ENCODE results near the gene BAHCC1. TPM values are rescaled to one million over a fixed set of nuclear protein-coding genes. Genes with fewer than 3 reads are reported as not detected.

Gene BAHCC1
- total RNA-seq, 2 donors from 2014 or later = 5.8 to 12.7 TPM

DNA sequence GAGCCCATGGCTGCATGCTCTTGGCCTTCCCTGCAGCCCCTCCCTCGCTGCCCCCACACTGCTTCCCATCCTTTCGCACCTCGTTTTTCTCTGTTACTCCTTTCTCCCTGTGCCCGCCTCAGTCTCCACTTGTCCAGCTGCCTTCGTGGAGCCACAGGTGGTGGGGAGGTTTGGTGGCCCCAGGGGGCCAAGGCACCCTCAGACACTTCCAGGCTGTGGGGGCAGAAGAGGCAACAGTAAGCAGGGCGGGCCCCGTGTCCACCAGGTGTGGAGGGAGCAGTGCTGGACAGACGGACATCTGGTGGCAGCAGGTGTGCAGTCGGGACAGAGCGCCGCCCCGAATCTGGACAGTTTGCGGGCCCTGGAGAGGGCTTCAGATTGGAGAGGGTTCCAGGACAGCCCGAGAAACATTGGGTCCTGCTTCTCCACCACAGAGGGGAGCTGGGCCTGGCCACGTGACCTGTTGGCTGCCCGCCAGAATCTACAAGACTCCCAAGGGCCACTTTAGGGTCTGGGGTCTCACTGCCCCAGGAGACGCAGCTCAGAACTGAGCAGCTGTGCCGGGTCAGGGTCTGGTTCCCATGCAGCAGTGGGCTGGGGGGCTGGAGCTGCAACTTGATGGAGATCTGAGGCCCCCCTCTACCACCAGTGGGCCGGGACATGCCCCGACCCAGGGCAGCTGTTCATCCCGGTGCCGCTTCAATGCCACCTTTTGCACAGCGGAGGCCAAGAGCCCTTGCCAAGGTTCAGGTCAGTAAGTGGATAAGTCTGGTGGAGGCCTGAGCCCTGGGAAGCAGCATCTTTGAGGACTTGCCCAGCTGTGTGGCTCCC is 22.8 kb downstream of the BAHCC1 start:
- Histone ChIP-seq H3K4me3 (no peak overlapping the region), H3K27ac (peak overlapping the region; percentile 66 to 93), H3K36me3 (no peaks in the 10 kb centered on the region), H3K4me1 (peaks cover 0 to 69% of the 10 kb centered on the region in 2 donors), H3K9me3 (no peaks in the 10 kb centered on the region), H3K27me3 (no peaks in the 10 kb centered on the region)
- TF ChIP-seq, protein P1, sequence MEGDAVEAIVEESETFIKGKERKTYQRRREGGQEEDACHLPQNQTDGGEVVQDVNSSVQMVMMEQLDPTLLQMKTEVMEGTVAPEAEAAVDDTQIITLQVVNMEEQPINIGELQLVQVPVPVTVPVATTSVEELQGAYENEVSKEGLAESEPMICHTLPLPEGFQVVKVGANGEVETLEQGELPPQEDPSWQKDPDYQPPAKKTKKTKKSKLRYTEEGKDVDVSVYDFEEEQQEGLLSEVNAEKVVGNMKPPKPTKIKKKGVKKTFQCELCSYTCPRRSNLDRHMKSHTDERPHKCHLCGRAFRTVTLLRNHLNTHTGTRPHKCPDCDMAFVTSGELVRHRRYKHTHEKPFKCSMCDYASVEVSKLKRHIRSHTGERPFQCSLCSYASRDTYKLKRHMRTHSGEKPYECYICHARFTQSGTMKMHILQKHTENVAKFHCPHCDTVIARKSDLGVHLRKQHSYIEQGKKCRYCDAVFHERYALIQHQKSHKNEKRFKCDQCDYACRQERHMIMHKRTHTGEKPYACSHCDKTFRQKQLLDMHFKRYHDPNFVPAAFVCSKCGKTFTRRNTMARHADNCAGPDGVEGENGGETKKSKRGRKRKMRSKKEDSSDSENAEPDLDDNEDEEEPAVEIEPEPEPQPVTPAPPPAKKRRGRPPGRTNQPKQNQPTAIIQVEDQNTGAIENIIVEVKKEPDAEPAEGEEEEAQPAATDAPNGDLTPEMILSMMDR (IDR thresholded peaks at IDR 0.05) = no peak
- no peak for DNase-seq (ENCODE audit: low spot score)

DNA sequence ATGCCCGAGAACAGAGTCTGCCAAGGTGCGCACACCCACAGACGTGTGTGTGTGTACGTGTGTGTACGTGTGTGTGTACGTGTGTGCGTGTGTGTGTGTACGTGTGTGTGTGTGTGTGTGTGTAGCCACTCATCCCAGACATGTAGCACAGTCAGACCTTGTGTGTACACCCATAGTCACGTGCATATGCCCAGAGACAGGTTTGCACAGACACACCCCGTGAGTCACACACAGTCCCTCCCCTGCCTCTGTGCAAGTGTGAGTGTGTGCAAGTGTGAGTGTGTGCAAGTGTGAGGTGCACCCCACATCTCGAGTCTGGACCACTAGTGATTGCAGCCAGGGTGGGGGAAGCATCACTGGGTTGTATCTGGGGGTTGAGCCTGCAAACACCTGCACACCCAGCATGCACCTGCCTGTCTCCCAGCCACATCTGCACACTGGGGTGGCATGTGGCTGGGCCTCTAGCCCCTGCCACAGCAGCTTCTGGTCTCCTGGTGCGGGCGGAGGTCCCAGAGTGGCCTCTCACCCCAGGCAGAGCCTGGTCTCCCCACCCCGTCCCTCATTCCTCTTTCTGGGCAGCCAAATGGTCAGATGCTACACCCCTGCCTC is 23.6 kb downstream of the BAHCC1 start:
- TF ChIP-seq, protein P1 (IDR thresholded peaks at IDR 0.05) = no peak
- Histone ChIP-seq H3K4me1 (peaks cover 0 to 70% of the 10 kb centered on the region in 2 donors), H3K4me3 (peak overlapping the region in 1 of 2 donors; percentile 37), H3K27ac (peak overlapping the region; percentile 88 to 93), H3K27me3 (no peaks in the 10 kb centered on the region), H3K36me3 (no peaks in the 10 kb centered on the region), H3K9me3 (no peaks in the 10 kb centered on the region)
- peak; percentile 73 for DNase-seq (ENCODE audit: low spot score)

DNA sequence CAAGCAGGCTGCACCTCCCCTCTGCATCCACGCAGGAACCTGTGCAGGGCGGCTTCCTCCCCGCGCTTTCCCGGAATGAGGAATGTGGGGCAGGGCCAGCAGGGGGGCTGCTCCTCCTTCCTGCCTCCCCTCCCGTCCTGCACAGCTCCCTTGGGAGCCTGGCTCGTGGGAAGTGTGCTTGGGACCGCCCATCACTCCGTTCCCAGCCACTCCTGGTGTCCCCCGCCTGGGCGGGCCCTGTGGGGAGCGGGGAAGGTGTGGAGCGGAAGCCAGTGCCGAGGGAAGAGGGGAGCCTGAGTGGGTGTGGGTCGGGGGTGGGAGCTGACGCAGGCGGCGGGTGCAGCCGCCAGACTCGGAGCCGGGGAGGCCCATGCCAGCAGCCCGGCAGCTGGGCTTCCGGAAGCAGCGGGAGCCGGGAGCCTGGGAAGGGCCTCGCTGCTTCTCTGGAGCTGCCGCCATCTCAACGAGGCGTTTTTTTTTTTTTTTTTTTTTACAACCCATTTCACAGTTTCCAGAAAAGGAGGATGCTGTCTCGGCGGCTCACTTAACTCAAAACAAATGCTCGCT is 24.1 kb downstream of the BAHCC1 start:
- Histone ChIP-seq H3K36me3 (no peaks in the 10 kb centered on the region), H3K4me3 (peak overlapping the region; percentile 9 to 37), H3K27me3 (no peaks in the 10 kb centered on the region), H3K4me1 (peaks cover 0 to 76% of the 10 kb centered on the region in 2 donors), H3K9me3 (no peaks in the 10 kb centered on the region), H3K27ac (peak overlapping the region; percentile 88 to 93)
- TF ChIP-seq, protein P1 (IDR thresholded peaks at IDR 0.05) = no peak
- DNase-seq (ENCODE audit: low spot score) = peak; percentile 95

DNA sequence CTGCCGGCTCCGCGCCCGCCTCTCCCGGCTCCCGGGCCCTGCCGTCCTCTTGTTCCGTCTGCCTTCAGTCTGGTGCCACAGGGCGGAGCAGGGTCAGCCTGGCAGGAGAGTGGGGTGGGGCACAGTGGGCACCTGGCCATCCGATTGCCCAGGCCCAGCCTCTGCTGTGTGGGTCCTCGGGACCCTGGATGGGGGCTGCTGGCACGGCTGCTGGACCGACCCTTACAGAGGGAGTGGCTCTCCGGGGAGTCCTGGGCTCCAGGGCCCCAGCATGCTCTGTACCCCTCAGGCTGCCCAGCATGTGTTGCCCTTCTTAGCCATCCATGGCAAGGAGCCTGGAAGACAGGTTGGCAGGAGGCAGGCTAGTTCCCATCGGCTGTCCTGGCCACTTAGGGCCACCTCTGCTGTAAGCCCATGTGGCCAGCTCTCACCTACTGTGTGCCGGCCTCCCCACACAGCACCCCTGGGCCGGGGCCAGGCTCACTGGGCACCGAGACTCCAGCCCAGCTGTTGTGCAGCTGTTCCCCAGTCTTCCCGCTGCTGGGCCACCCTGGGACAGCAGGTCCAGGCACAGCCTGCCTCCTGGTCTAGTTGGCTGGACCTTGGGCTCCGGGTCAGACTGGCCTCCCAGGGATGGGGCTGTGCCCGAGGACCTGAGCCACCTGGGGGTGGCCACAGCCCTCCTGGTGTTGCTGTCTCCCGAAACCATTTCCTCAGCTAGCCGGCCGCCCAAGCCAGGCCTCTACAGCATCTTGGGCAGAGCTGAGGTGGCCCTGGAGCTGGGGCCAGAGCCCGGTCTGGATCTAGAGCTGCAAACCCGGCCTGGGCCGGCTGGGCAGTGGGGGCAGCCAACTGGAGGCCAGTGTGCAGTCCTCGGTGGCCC is 24.9 kb downstream of the BAHCC1 start:
- peak overlapping the region; percentile 88 to 93 for H3K27ac ChIP-seq
- no peaks in the 10 kb centered on the region for H3K36me3 ChIP-seq
- no peaks in the 10 kb centered on the region for H3K27me3 ChIP-seq
- peaks cover 0 to 77% of the 10 kb centered on the region in 2 donors for H3K4me1 ChIP-seq
- peak overlapping the region; percentile 9 to 37 for H3K4me3 ChIP-seq
- no peaks in the 10 kb centered on the region for H3K9me3 ChIP-seq
- no peak for DNase-seq (ENCODE audit: low spot score)
- TF ChIP-seq, protein P1 (IDR thresholded peaks at IDR 0.05) = no peak

DNA sequence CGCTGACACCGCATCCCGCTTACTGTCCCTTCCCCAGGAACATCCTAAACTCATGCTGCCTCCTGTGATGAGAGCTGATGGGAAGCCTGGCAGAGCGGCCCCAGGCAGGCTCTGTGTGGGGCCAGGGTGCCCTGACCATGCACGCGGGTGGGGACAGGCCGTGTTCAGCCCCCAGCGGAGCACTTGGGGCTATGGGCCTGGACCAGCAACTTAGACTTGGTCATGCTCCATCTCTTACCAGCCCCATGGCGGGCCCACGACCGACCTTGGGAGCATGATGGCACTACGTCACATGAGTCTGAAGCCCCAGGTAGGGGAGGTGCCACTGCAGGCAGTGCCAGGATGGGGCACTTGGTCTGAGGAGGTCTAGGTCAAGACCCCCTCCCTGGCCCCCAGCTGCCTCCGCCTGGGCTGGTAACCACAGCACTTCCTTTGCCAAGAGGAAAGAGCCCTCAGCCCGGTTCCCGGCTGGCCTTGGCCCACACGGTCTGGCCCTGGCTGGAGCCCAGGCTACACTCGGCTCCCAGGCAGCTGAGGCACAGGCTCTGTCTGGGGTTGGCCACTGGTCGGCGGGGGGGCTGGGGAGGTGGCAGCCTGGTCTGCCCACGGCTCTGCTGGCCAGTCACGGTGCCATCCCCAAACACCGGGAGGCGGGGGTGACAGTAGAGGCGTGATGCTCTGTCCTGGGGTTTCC is 25.7 kb downstream of the BAHCC1 start:
- no peak for DNase-seq (ENCODE audit: low spot score)
- H3K27me3 ChIP-seq = no peaks in the 10 kb centered on the region
- TF ChIP-seq, protein P1 (IDR thresholded peaks at IDR 0.05) = no peak
- no peaks in the 10 kb centered on the region for H3K9me3 ChIP-seq
- H3K4me3 ChIP-seq = no peak overlapping the region
- H3K36me3 ChIP-seq = no peaks in the 10 kb centered on the region
- H3K4me1 ChIP-seq = peaks cover 0 to 77% of the 10 kb centered on the region in 2 donors
- peak overlapping the region; percentile 88 to 93 for H3K27ac ChIP-seq
